SU-DHL-6 (cell line): Measurements from ENCODE around the gene IFNA2.
"Not testable (repeated sequence)": the region's sequence is repeated elsewhere in the genome, so short reads cannot be mapped to it uniquely, and the experiment has no call there.

Experiments
- H2AFZ ChIP-seq: fragments of 200-600 bp; sonication (generic); 2 replicates; pipeline ENCODE4 v1.6.1; 2014; ENCODE audit warnings: low read depth, mild to moderate bottlenecking, moderate library complexity, mixed read lengths, antibody characterized with exemption, low read length; ENCODE audit not compliant: severe bottlenecking
- H3F3A ChIP-seq: fragments of 200-600 bp; shearing (Covaris generic); 2 replicates; pipeline ENCODE4 v1.6.0; 2016; ENCODE audit warnings: antibody characterized with exemption, mild to moderate bottlenecking; ENCODE audit not compliant: insufficient read depth
- H3K27ac ChIP-seq: fragments of 200-600 bp; sonication (generic); 2 replicates; pipeline ENCODE4 v1.5.1; 2016; ENCODE audit warnings: low read depth, mild to moderate bottlenecking, low read length, moderate library complexity, mixed read lengths
- H3K27me3 ChIP-seq: fragments of 200-600 bp; sonication (generic), shearing (Covaris generic); 2 replicates; pipeline ENCODE4 v1.6.0; 2014; ENCODE audit warnings: mild to moderate bottlenecking, low read length
- H3K36me3 ChIP-seq: fragments of 200-600 bp; sonication (generic); 2 replicates; pipeline ENCODE4 v1.6.1; 2014; ENCODE audit warnings: mild to moderate bottlenecking, low read length, mixed read lengths
- H3K4me2 ChIP-seq: fragments of 300-600, 200-600 bp; shearing (Covaris generic), sonication (generic); 2 replicates; pipeline ENCODE4 v1.6.0; 2014; ENCODE audit warnings: low read length, low read depth, mild to moderate bottlenecking; ENCODE audit not compliant: poor library complexity, severe bottlenecking
- H3K4me3 ChIP-seq: fragments of 200-600 bp; sonication (generic); 2 replicates; pipeline ENCODE4 v1.5.1; 2014; ENCODE audit warnings: antibody characterized with exemption, low read length, mild to moderate bottlenecking, mixed read lengths; ENCODE audit not compliant: insufficient read depth, poor library complexity, severe bottlenecking
- H3K79me2 ChIP-seq: fragments of 200-600 bp; sonication (generic); 2 replicates; pipeline ENCODE4 v1.6.1; 2014; ENCODE audit warnings: mild to moderate bottlenecking, low read length, moderate library complexity; ENCODE audit not compliant: insufficient read depth
- H3K9ac ChIP-seq: fragments of 200-600 bp; sonication (generic); 2 replicates; pipeline ENCODE4 v1.7.0; 2014; ENCODE audit warnings: mild to moderate bottlenecking, low read length
- H3K9me2 ChIP-seq: fragments of 200-600 bp; sonication (generic); replicated peaks from 2 replicates; pipeline ENCODE4 v1.6.1; 2014; ENCODE audit warnings: low read length; ENCODE audit not compliant: insufficient read depth
- H3K9me3 ChIP-seq: fragments of 200-600 bp; sonication (generic); 2 replicates; pipeline ENCODE4 v1.6.1; 2014; ENCODE audit warnings: low read length, mixed read lengths; ENCODE audit not compliant: insufficient read depth
- H4K20me1 ChIP-seq: fragments of 200-600 bp; sonication (generic); 2 replicates; pipeline ENCODE4 v1.6.1; 2014; ENCODE audit warnings: low read depth, mild to moderate bottlenecking, antibody characterized with exemption, low read length, moderate library complexity, mixed read lengths
- EZH2phosphoT487 ChIP-seq: fragments of 200-600 bp; sonication (generic), shearing (Covaris generic); conservative IDR thresholded peaks from 2 replicates; pipeline ENCODE4 v1.6.1; 2018; ENCODE audit warnings: mild to moderate bottlenecking, antibody characterized with exemption, low read length, moderate library complexity, mixed read lengths
- TF ChIP-seq, protein P1 (sequence below): fragments of 200-600 bp; sonication (generic); IDR thresholded peaks from one replicate; pipeline ENCODE4 v1.5.1; 2017; ENCODE audit warnings: antibody characterized with exemption, mild to moderate bottlenecking, low read length, moderate library complexity; ENCODE audit not compliant: insufficient read depth, poor library complexity, severe bottlenecking

Gene IFNA2

DNA sequence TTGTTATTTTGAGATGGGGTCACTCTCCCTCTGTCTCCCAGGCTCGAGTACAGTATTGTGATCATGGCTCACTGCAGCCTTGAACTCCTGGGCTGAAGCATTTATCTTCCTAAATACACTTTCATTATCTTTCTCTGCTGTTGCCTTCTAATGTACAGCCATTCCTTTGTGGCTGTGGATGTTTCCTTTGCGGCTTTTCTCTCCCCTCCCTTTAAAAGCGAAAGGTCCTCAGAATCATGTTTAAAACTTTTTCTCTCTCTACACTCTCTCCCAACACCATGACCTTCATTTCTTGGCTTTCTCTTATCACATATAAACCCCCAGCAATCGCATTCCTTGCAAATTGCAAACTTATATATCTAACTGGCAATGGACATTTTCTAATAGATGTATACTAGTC is 1.6 kb downstream of the IFNA2 start:
- no peaks in the 10 kb centered on the region; the same call in 1 of the 2 replicates for H4K20me1 ChIP-seq
- H3K9me3 ChIP-seq: no peaks in the 10 kb centered on the region
- no peak overlapping the region for H3K27ac ChIP-seq
- no peak overlapping the region for H3K4me2 ChIP-seq
- H2AFZ ChIP-seq: no peak overlapping the region
- TF ChIP-seq EZH2phosphoT487: no peak
- TF ChIP-seq, protein P1, sequence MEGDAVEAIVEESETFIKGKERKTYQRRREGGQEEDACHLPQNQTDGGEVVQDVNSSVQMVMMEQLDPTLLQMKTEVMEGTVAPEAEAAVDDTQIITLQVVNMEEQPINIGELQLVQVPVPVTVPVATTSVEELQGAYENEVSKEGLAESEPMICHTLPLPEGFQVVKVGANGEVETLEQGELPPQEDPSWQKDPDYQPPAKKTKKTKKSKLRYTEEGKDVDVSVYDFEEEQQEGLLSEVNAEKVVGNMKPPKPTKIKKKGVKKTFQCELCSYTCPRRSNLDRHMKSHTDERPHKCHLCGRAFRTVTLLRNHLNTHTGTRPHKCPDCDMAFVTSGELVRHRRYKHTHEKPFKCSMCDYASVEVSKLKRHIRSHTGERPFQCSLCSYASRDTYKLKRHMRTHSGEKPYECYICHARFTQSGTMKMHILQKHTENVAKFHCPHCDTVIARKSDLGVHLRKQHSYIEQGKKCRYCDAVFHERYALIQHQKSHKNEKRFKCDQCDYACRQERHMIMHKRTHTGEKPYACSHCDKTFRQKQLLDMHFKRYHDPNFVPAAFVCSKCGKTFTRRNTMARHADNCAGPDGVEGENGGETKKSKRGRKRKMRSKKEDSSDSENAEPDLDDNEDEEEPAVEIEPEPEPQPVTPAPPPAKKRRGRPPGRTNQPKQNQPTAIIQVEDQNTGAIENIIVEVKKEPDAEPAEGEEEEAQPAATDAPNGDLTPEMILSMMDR: no peak
- no peak overlapping the region for H3K9ac ChIP-seq
- no peaks in the 10 kb centered on the region for H3K79me2 ChIP-seq
- H3K36me3 ChIP-seq: no peaks in the 10 kb centered on the region
- H3K4me3 ChIP-seq: no peak overlapping the region
- no peaks in the 10 kb centered on the region for H3K9me2 ChIP-seq
- H3F3A ChIP-seq: no peaks in the 10 kb centered on the region
- no peaks in the 10 kb centered on the region for H3K27me3 ChIP-seq

DNA sequence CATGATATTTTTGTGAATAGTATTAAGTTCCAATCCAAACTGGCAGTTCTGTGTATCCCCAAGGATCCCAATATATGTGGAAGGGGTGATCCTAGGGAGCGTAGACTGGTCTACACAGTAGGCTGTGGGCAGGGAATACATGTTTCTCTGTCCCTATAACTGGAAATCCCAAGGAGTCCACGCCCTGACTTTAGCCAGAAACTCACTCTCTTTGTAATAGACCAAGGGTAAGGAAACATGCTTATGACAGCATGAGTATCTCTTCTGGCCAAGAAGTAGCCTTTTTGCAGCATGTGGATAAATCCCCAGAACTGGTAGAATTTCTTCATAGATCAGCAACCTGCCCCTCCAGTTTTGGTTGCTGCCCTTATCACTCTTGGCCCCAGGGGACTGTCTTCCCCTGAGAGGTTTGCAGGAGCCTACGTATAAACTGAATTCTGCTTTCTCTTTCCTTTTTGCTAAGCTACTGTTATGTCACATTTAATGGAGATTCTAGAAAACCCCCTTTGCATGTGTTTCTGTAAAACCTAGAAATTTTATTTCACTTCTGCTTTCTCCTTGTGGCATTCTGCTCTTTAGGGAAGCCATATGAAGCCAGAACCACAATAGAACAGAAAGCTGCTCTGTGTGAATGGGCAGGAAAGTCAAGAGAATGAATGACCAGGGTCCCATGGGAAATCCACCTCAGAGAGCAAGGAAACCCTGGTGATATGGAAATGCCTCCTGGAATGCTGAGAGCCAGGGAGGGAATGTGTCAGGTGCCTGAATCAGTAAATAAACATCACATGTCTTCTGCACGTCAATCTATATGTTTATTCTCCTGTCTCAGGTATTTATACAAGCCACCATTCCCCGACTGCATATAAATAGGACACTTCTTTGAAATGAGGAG is 3.5 kb downstream of the IFNA2 start:
- TF ChIP-seq, protein P1: no peak
- TF ChIP-seq EZH2phosphoT487: no peak
- H3K9ac ChIP-seq: no peak overlapping the region
- no peak overlapping the region for H3K27ac ChIP-seq
- H3K9me2 ChIP-seq: no peaks in the 10 kb centered on the region
- no peaks in the 10 kb centered on the region; the same call in 1 of the 2 replicates for H4K20me1 ChIP-seq
- H3K4me2 ChIP-seq: no peak overlapping the region
- H3K4me3 ChIP-seq: no peak overlapping the region
- no peaks in the 10 kb centered on the region for H3K9me3 ChIP-seq
- H3K36me3 ChIP-seq: no peaks in the 10 kb centered on the region
- H3K27me3 ChIP-seq: no peaks in the 10 kb centered on the region
- H3F3A ChIP-seq: no peaks in the 10 kb centered on the region
- no peaks in the 10 kb centered on the region for H3K79me2 ChIP-seq
- H2AFZ ChIP-seq: no peak overlapping the region

DNA sequence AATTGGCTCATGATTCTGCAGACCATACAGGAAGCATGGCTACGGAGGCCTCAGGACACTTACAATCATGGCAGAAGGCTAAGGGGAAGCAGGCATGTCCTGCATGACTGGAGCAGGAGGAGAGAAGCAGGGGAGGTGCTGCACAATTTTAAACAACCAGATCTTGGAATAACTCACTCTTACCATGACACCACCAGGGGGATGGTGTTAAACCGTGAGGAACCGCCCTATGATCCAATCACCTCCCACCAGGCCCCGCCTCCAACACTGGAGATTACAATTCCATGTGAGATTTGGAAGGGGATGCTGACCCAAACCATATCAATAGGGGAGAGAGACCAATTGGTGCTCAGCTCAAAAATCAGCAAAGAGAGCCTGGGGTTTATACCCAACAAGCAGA is 13.7 kb downstream of the IFNA2 start:
- not testable (repeated sequence) for H2AFZ ChIP-seq, H3K4me3 ChIP-seq, H3K4me2 ChIP-seq, H3K79me2 ChIP-seq, H3K36me3 ChIP-seq, H3K9me2 ChIP-seq, H3K9ac ChIP-seq, H3K27me3 ChIP-seq, H4K20me1 ChIP-seq, H3F3A ChIP-seq, H3K27ac ChIP-seq, H3K9me3 ChIP-seq

DNA sequence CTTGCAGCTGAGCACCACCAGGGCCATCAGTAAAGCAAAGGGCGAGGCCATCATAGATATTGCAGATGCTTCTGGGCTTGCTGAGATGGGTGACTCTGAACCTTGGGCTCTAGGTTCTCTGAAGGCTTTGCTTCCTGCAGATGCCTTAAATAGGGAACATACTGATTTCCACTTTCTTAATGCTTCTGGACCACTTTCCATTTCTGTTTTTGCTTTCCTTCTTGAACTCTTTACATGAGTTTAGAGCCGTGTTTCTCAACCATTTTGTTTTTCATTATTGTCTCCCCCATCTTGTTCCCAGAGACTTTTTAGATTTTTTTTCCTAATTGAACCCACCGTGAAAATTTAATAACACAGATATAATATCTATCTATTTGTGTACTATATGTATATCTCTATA is 17.2 kb downstream of the IFNA2 start, which contains the start of gene IFNA13:
TSS of gene IFNA13 (minus strand) at position 101 of the 400 bp plus-strand sequence. CDS start at position 54, 47 bp downstream.
- TF ChIP-seq, protein P1: no peak
- TF ChIP-seq EZH2phosphoT487: no peak
- H3K9ac ChIP-seq: no peak within 1 kb of the TSS
- H3K27me3 ChIP-seq: no peaks in the 10 kb centered on the region
- H4K20me1 ChIP-seq: no peaks in the 10 kb centered on the region
- H3K9me2 ChIP-seq: no peaks in the 10 kb centered on the region
- H3K79me2 ChIP-seq: no peaks in the 10 kb centered on the region
- H3F3A ChIP-seq: no peaks in the 10 kb centered on the region
- H3K27ac ChIP-seq: no peak within 1 kb of the TSS
- H3K36me3 ChIP-seq: no peaks in the 10 kb centered on the region
- H2AFZ ChIP-seq: no peak within 1 kb of the TSS
- H3K9me3 ChIP-seq: no peaks in the 10 kb centered on the region
- H3K4me2 ChIP-seq: no peak within 1 kb of the TSS
- no peak within 1 kb of the TSS for H3K4me3 ChIP-seq

DNA sequence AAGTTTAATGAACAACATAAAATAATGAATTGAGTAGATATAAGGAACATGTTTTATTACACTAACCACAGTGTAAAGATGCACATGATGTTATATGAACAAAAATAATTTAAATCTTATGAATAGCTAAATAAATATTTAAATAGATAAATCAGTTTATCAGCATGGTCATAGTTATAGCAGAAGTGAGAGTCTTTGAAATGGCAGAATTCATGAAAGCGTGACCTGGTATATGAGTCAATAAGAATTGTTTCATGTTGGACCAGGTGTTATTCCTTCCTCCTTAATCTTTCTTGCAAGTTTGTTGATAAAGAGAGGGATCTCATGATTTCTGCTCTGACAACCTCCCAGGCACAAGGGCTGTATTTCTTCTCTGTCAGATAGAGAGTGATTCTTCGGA is 18.0 kb downstream of the IFNA2 start:
- H3K4me2 ChIP-seq, H3K4me3 ChIP-seq, H3K9me2 ChIP-seq, H2AFZ ChIP-seq, H3K27ac ChIP-seq, H4K20me1 ChIP-seq, H3K9ac ChIP-seq, H3K79me2 ChIP-seq, H3K9me3 ChIP-seq, H3F3A ChIP-seq, H3K27me3 ChIP-seq, H3K36me3 ChIP-seq: not testable (repeated sequence)
